HCT116 (cell line): ENCODE data around the gene MCUR1. TPM values are rescaled to one million over a fixed set of nuclear protein-coding genes. Genes with fewer than 3 reads are reported as not detected.

ENCODE experiments used
- total RNA-seq: library from RNA; stranded (reverse); gene quantifications from one replicate; pipeline ENCODE4 v1.2.1, GENCODE V29; 2021; ENCODE audit not compliant: unreplicated experiment

MCUR1 gene
- total RNA-seq, 1 experiment from 2014 or later = 33.2 TPM

Other genes starting within 250 kb of the MCUR1 start
- gene SIRT5, start 240.0 kb downstream of the MCUR1 start, total RNA-seq = 13.8 TPM
- 73.7 TPM for gene NOL7, start 199.2 kb downstream of the MCUR1 start, total RNA-seq
- 48.0 TPM for gene RANBP9, start 102.7 kb downstream of the MCUR1 start, total RNA-seq
- 6.5 TPM for gene RNF182, start 110.4 kb upstream of the MCUR1 start, total RNA-seq